Measurements from ENCODE around the gene CHSY3.
A peak's percentile ranks its signal among the peaks of the same experiment; 100 is the strongest.

The CHSY3 gene

DNA sequence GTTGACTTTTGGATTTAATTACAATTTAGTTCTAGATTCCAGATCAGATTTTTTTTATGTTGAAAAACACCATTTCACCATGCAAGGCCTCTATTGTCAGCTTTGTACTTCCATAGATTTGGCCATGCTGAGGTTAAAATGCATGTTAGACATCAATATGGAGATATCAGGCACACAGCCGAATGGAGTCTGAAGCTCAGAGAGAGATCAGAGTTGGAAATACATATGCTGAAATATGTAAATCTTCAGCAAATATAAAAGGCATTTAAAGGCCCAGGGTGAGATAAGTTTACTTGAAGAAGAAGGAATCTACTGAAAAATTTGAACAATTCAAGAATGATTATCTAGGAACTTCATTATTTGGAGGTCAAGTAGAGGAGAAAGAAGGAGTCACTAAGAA is 139.6 kb downstream of the CHSY3 start:
- ChIA-PET POLR2A (ENCODE audit: low non-redundant PET) (no interaction called here), CTCF (no interaction called here)
- no peak overlapping the region for H3K27ac ChIP-seq
- DNase-seq (ENCODE audit: low spot score): no peak
- TF ChIP-seq, protein P1, sequence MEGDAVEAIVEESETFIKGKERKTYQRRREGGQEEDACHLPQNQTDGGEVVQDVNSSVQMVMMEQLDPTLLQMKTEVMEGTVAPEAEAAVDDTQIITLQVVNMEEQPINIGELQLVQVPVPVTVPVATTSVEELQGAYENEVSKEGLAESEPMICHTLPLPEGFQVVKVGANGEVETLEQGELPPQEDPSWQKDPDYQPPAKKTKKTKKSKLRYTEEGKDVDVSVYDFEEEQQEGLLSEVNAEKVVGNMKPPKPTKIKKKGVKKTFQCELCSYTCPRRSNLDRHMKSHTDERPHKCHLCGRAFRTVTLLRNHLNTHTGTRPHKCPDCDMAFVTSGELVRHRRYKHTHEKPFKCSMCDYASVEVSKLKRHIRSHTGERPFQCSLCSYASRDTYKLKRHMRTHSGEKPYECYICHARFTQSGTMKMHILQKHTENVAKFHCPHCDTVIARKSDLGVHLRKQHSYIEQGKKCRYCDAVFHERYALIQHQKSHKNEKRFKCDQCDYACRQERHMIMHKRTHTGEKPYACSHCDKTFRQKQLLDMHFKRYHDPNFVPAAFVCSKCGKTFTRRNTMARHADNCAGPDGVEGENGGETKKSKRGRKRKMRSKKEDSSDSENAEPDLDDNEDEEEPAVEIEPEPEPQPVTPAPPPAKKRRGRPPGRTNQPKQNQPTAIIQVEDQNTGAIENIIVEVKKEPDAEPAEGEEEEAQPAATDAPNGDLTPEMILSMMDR (conservative IDR thresholded peaks at IDR 0.05; ENCODE audit: low read depth): no peak

GRCh38 chr5:130045334-130045733 is 141.1 kb downstream of the CHSY3 start:
- POLR2A ChIA-PET (ENCODE audit: low non-redundant PET): no interaction called here
- CTCF ChIA-PET: no interaction called here

DNA sequence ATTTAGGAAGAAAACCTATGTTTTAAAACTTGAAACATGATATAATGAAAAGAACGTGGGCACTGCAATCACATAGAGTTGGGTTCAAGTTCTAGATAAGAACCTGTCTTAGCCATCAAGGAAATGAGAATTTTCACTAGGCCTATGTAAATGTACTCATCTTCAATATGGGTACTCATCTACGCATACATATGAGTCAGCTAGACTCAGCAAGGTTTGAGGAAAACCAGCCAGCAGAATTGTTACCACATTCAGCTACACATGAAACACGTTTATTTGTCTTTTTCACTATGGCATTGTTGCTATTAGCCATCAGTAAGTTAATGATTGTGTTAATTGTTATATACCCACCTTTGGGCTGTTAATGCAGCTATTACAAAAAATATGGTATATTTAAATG is 146.3 kb downstream of the CHSY3 start:
- POLR2A ChIA-PET (ENCODE audit: low non-redundant PET): no interaction called here
- DNase-seq (ENCODE audit: low spot score): no peak
- CTCF ChIA-PET: interaction anchor here (0.6 kb wide), 3 partner anchors 25 to 650 kb away, joined by 3 to 4 read pairs (median 4); no protein-coding TSS in a partner anchor
- TF ChIP-seq, protein P1 (conservative IDR thresholded peaks at IDR 0.05; ENCODE audit: low read depth): no peak
- no peak overlapping the region for H3K27ac ChIP-seq

More at GRCh38 chr5:130045334-130045733, 141.1 kb downstream of the CHSY3 start:
- H3K27ac ChIP-seq: no peak overlapping the region
- TF ChIP-seq, protein P1 (conservative IDR thresholded peaks at IDR 0.05; ENCODE audit: low read depth): no peak
- peak; percentile 30 for DNase-seq (ENCODE audit: low spot score)

DNA sequence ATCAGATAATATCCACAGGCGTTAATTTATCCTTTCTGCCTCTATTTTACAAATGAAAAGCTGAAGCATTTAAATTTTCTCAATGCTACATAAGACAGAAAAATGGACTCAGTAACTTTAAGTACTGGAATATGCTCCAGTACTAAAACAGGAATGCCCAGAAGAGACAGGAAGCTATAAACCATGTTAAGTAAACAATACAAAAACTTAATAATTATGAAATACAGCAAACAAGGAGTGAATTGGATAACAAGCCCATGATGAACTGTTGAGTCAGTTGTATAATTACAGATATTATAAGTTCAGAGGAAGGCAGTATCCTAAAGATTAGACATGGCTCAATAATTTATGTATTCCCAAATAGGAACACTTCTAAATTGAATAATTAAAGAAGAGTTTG is 148.5 kb downstream of the CHSY3 start:
- ChIA-PET POLR2A (ENCODE audit: low non-redundant PET) (no interaction called here), CTCF (no interaction called here)
- TF ChIP-seq, protein P1 (conservative IDR thresholded peaks at IDR 0.05; ENCODE audit: low read depth): no peak
- DNase-seq (ENCODE audit: low spot score): peak; percentile 8
- H3K27ac ChIP-seq: no peak overlapping the region

GRCh38 chr5:130055572-130055971 is 151.3 kb downstream of the CHSY3 start:
- no peak overlapping the region for H3K27ac ChIP-seq
- ChIA-PET CTCF (no interaction called here), POLR2A (ENCODE audit: low non-redundant PET) (no interaction called here)
- TF ChIP-seq, protein P1 (conservative IDR thresholded peaks at IDR 0.05; ENCODE audit: low read depth): no peak
- DNase-seq (ENCODE audit: low spot score): no peak

- ChIA-PET CTCF (no interaction called here), POLR2A (ENCODE audit: low non-redundant PET) (no interaction called here)
- H3K27ac ChIP-seq: no peak overlapping the region
- DNase-seq (ENCODE audit: low spot score): no peak
- TF ChIP-seq, protein P1 (conservative IDR thresholded peaks at IDR 0.05; ENCODE audit: low read depth): no peak
Measured at GRCh38 chr5:130061746-130062145, 157.5 kb downstream of the CHSY3 start.

GRCh38 chr5:130063603-130064002 is 159.3 kb downstream of the CHSY3 start:
- no peak overlapping the region for H3K27ac ChIP-seq
- no peak for DNase-seq (ENCODE audit: low spot score)
- ChIA-PET POLR2A (ENCODE audit: low non-redundant PET) (no interaction called here), CTCF (no interaction called here)
- TF ChIP-seq, protein P1 (conservative IDR thresholded peaks at IDR 0.05; ENCODE audit: low read depth): no peak
